ENCODE data around the gene ANKRD33B.

Gene ANKRD33B

GRCh38 chr5:10706326-10706725, 142.5 kb downstream of the ANKRD33B start:
- H3K4me3 ChIP-seq: no peak overlapping the region
- H3K36me3 ChIP-seq: peaks cover 28 to 71% (median 47%) of the 10 kb centered on the region in 11 experiments
- H3K27me3 ChIP-seq: no peaks in the 10 kb centered on the region
- H3K4me2 ChIP-seq: peak overlapping the region in 9 of 11 experiments; percentile 55 to 88 (median 78); a peak in 15 of 22 replicates
- H4K20me1 ChIP-seq: peaks cover 10 to 98% (median 57%) of the 10 kb centered on the region in 11 experiments; a peak in 18 of 22 replicates
- H3K9me3 ChIP-seq (replicated peaks in 1 of 11): no peaks in the 10 kb centered on the region
- no peak for TF ChIP-seq Cebpa-rat (IDR thresholded peaks at IDR 0.05)
- H3K27ac ChIP-seq: peak overlapping the region in 1 of 11 experiments; percentile 73; a peak in 1 of 22 replicates
- H3K4me1 ChIP-seq: peaks cover 37 to 71% (median 61%) of the 10 kb centered on the region in 10 experiments
- no peak overlapping the region for H3K9ac ChIP-seq
